H9 (cell line): ENCODE data around the gene CRYGN. TPM values are rescaled to one million over a fixed set of nuclear protein-coding genes. Genes with fewer than 3 reads are reported as not detected.

Experiments used
- DNase-seq: peaks from one replicate; pipeline ENCODE4 v3.0.0-alpha.2; 2017
- H2AFZ ChIP-seq: one replicate; pipeline ENCODE4 v1.6.1; 2013; ENCODE audit warnings: mild to moderate bottlenecking, low read length, control low read depth, moderate library complexity
- H2AK5ac ChIP-seq: 2 replicates; pipeline ENCODE4 v1.6.1; 2013; ENCODE audit warnings: low read length, control low read depth, mixed read lengths; ENCODE audit not compliant: insufficient read length
- H2BK120ac ChIP-seq: one replicate; pipeline ENCODE4 v1.6.1; 2013; ENCODE audit warnings: low read depth, mild to moderate bottlenecking, low read length, control low read depth, inconsistent platforms; ENCODE audit not compliant: poor library complexity, severe bottlenecking
- H2BK12ac ChIP-seq: 2 replicates; pipeline ENCODE4 v1.6.1; 2013; ENCODE audit warnings: low read length, control low read depth, mixed read lengths, low read depth; ENCODE audit not compliant: insufficient read length
- H2BK15ac ChIP-seq: 2 replicates; pipeline ENCODE4 v1.6.1; 2013; ENCODE audit warnings: low read depth, low read length, control low read depth
- H2BK20ac ChIP-seq: one replicate; pipeline ENCODE4 v1.6.1; 2013; ENCODE audit warnings: low read depth, mild to moderate bottlenecking, low read length, control low read depth, inconsistent platforms; ENCODE audit not compliant: poor library complexity, severe bottlenecking
- H2BK5ac ChIP-seq: 2 replicates; pipeline ENCODE4 v1.6.1; 2013; ENCODE audit warnings: low read length, control low read depth, mixed read lengths; ENCODE audit not compliant: insufficient read length
- H3K14ac ChIP-seq: 2 replicates; pipeline ENCODE4 v1.6.1; 2013; ENCODE audit warnings: low read length, control low read depth; ENCODE audit not compliant: insufficient read depth
- H3K18ac ChIP-seq: 2 replicates; pipeline ENCODE4 v1.6.1; 2013; ENCODE audit warnings: low read depth, mild to moderate bottlenecking, mixed read lengths, low read length, control low read depth; ENCODE audit not compliant: insufficient read length
- H3K23ac ChIP-seq: 2 replicates; pipeline ENCODE4 v1.6.1; 2013; ENCODE audit warnings: low read length, control low read depth, mixed read lengths, low read depth; ENCODE audit not compliant: insufficient read length
- H3K23me2 ChIP-seq: 2 replicates; pipeline ENCODE4 v1.6.1; 2013; ENCODE audit warnings: low read depth, mild to moderate bottlenecking, mixed read lengths, low read length, control low read depth; ENCODE audit not compliant: insufficient read length, poor library complexity, severe bottlenecking
- H3K27ac ChIP-seq: 2 replicates; pipeline ENCODE4 v1.5.1; 2013; ENCODE audit warnings: low read length, control low read depth, mixed read lengths, low read depth; ENCODE audit not compliant: insufficient read length
- H3K27me3 ChIP-seq: 2 replicates; pipeline ENCODE4 v1.6.1; 2013; ENCODE audit warnings: low read length, control low read depth, inconsistent platforms; ENCODE audit not compliant: insufficient read depth
- H3K4ac ChIP-seq: 2 replicates; pipeline ENCODE4 v1.6.1; 2013; ENCODE audit warnings: low read depth, mild to moderate bottlenecking, control low read depth, inconsistent platforms, low read length, moderate library complexity
- H3K4me1 ChIP-seq: 2 replicates; pipeline ENCODE4 v1.6.1; 2013; ENCODE audit warnings: low read length, control low read depth, inconsistent platforms; ENCODE audit not compliant: insufficient read depth
- H3K4me2 ChIP-seq: 2 replicates; pipeline ENCODE4 v1.6.1; 2013; ENCODE audit warnings: low read length, control low read depth, mixed read lengths; ENCODE audit not compliant: insufficient read length, insufficient read depth
- H3K56ac ChIP-seq: 2 replicates; pipeline ENCODE4 v1.6.1; 2013; ENCODE audit warnings: low read depth, mild to moderate bottlenecking, mixed read lengths, low read length, control low read depth; ENCODE audit not compliant: insufficient read length
- H3K79me1 ChIP-seq: 2 replicates; pipeline ENCODE4 v1.6.1; 2013; ENCODE audit warnings: low read depth, mild to moderate bottlenecking, moderate library complexity, low read length, control low read depth, inconsistent platforms; ENCODE audit not compliant: insufficient read depth, poor library complexity, severe bottlenecking
- H3K79me2 ChIP-seq: 2 replicates; pipeline ENCODE4 v1.6.1; 2013; ENCODE audit warnings: low read length, control low read depth, inconsistent platforms; ENCODE audit not compliant: insufficient read depth
- H3K9ac ChIP-seq: 2 replicates; pipeline ENCODE4 v1.6.1; 2013; ENCODE audit warnings: low read length, control low read depth, mixed read lengths; ENCODE audit not compliant: insufficient read length; ENCODE audit errors: extremely low read depth
- H3K9me3 ChIP-seq: one replicate; pipeline ENCODE4 v1.6.1; 2013; ENCODE audit warnings: low read depth, low read length, inconsistent platforms; ENCODE audit not compliant: control insufficient read depth
- H3T11ph ChIP-seq: one replicate; pipeline ENCODE4 v1.6.1; 2013; ENCODE audit warnings: mild to moderate bottlenecking, low read length, control low read depth, inconsistent platforms
- H4K20me1 ChIP-seq: one replicate; pipeline ENCODE4 v1.6.1; 2013; ENCODE audit not compliant: control insufficient read depth, insufficient read length, insufficient read depth
- H4K5ac ChIP-seq: 2 replicates; pipeline ENCODE4 v1.6.1; 2013; ENCODE audit warnings: low read depth, mild to moderate bottlenecking, mixed read lengths, low read length, control low read depth; ENCODE audit not compliant: insufficient read length
- H4K8ac ChIP-seq: replicated peaks from 2 replicates; pipeline ENCODE4 v1.6.1; 2013; ENCODE audit warnings: low read length, control low read depth, mixed read lengths, low read depth; ENCODE audit not compliant: insufficient read length
- H4K91ac ChIP-seq: 2 replicates; pipeline ENCODE4 v1.6.1; 2013; ENCODE audit warnings: low read depth, mild to moderate bottlenecking, moderate library complexity, mixed read lengths, low read length, control low read depth; ENCODE audit not compliant: insufficient read length
- H3K27ac Mint-ChIP-seq, 3 experiments: 2 replicates in 2 of 3; 3 replicates in 1 of 3; pipeline ENCODE4 v1.8.0; 2020 to 2021; ENCODE audit warnings: mixed read lengths in 3 of 3, mild to moderate bottlenecking in 1 of 3, moderate library complexity in 1 of 3
- H3K27me3 Mint-ChIP-seq: 2 replicates; pipeline ENCODE4 v1.8.0; 2021; ENCODE audit warnings: low read depth, mild to moderate bottlenecking, moderate library complexity, mixed read lengths
- H3K36me3 Mint-ChIP-seq, 3 experiments: 2 replicates in 2 of 3; 3 replicates in 1 of 3; pipeline ENCODE4 v1.8.0; 2020 to 2021; ENCODE audit warnings: low read depth in 3 of 3, mixed read lengths in 3 of 3; ENCODE audit not compliant: insufficient read depth in 1 of 3
- H3K4me1 Mint-ChIP-seq, 2 experiments: 2 replicates each; pipeline ENCODE4 v1.8.0; 2020; ENCODE audit warnings: mixed read lengths in 2 of 2
- H3K4me3 Mint-ChIP-seq, 2 experiments: 2 replicates in 1 of 2; 3 replicates in 1 of 2; pipeline ENCODE4 v1.8.0; 2020 to 2021; ENCODE audit warnings: mild to moderate bottlenecking in 2 of 2, mixed read lengths in 2 of 2, moderate library complexity in 1 of 2
- H3K9me3 Mint-ChIP-seq, 2 experiments: 2 replicates in 1 of 2; 3 replicates in 1 of 2; pipeline ENCODE4 v1.8.0; 2020; ENCODE audit warnings: mild to moderate bottlenecking in 2 of 2, mixed read lengths in 2 of 2, moderate library complexity in 1 of 2
- WGBS: extraction: QIAGEN DNeasy Blood & Tissue Kit; methylation state at CpG from one replicate; pipeline ENCODE4 v1.1.7; 2013; ENCODE audit warnings: missing lambda C conversion rate, low lambda C conversion rate, mixed read lengths; ENCODE audit not compliant: insufficient read length; ENCODE audit errors: extremely low coverage; 5-methylcytosine and 5-hydroxymethylcytosine counted together
- total RNA-seq: library from RNA; stranded (reverse); gene quantifications from 2 replicates; pipeline ENCODE4 v1.2.1, GENCODE V29; 2021
- TF ChIP-seq, protein P1 (sequence below): fragments of 200-600 bp; sonication (generic); conservative IDR thresholded peaks from 3 replicates; pipeline ENCODE4 v1.8.0; 2021; ENCODE audit warnings: antibody characterized with exemption, mild to moderate bottlenecking

Gene CRYGN
- total RNA-seq, 1 experiment from 2014 or later: 1.8 TPM

DNA sequence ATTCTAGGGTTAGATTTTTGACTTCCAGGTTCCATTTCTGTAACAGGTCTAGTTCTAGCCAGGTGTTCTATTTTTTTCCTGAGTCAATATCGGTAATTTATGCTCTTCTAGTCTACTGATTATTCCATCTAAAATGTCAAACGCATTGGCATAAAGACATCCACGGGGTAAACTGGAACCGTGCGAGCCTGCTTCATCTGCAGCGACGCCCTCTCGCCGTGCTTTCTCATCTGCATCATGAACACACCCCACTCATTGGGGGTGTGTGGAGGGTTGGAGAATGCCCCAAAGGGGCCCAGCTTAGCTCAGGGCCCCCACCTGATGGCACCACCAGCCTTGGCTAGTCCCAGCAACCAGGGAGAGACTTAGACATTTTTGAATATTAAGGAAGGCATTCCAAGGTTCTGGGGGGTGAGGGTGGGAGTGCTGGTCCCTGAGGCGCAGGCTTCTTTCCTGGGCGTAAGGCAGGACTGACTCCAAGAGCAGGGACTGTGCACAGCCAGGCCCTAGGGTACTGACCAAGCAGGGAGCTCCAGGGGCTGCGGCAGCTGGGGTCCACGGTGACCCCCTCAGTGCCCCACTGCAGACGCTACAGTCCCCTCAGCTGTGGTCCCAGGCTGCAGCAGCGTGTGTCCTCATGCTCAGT lies 12.9 kb upstream of the CRYGN start:
- no peak overlapping the region for H2BK12ac ChIP-seq
- Mint-ChIP-seq H3K36me3 (peaks cover 4 to 7% (median 5%) of the 10 kb centered on the region in 3 experiments), H3K27ac (no peak overlapping the region), H3K4me1 (peaks cover 48 to 52% of the 10 kb centered on the region in 2 experiments), H3K4me3 (no peak overlapping the region; a peak in 1 of 5 replicates), H3K27me3 (peaks cover 11% of the 10 kb centered on the region), H3K9me3 (peaks cover 5 to 9% of the 10 kb centered on the region in 2 experiments)
- no peak overlapping the region for H3K18ac ChIP-seq
- no peak overlapping the region for H3K4me2 ChIP-seq
- H3K4me1 ChIP-seq: peaks cover 8% of the 10 kb centered on the region; the same call in 1 of the 2 replicates
- no peak overlapping the region for H2AFZ ChIP-seq
- H3K27me3 ChIP-seq: no peaks in the 10 kb centered on the region; the same call in 1 of the 2 replicates
- H2AK5ac ChIP-seq: no peak overlapping the region
- H2BK20ac ChIP-seq: no peak overlapping the region
- H3K9me3 ChIP-seq: no peaks in the 10 kb centered on the region
- no CpG with 5 or more reads among the region's 15 CpGs for WGBS
- no peak overlapping the region for H4K5ac ChIP-seq
- no peak overlapping the region for H3K9ac ChIP-seq
- H3T11ph ChIP-seq: no peak overlapping the region
- H4K20me1 ChIP-seq: no peaks in the 10 kb centered on the region
- H3K56ac ChIP-seq: no peak overlapping the region
- no peak overlapping the region for H2BK15ac ChIP-seq
- no peaks in the 10 kb centered on the region for H3K79me2 ChIP-seq
- no peak overlapping the region for H2BK120ac ChIP-seq
- H3K23me2 ChIP-seq: peaks cover 8% of the 10 kb centered on the region
- H3K4ac ChIP-seq: no peak overlapping the region
- no peak for DNase-seq
- no peak overlapping the region for H3K14ac ChIP-seq
- no peak overlapping the region for H4K91ac ChIP-seq
- H3K27ac ChIP-seq: no peak overlapping the region
- H4K8ac ChIP-seq: no peak overlapping the region
- no peaks in the 10 kb centered on the region for H3K79me1 ChIP-seq
- no peak overlapping the region for H2BK5ac ChIP-seq
- TF ChIP-seq, protein P1, sequence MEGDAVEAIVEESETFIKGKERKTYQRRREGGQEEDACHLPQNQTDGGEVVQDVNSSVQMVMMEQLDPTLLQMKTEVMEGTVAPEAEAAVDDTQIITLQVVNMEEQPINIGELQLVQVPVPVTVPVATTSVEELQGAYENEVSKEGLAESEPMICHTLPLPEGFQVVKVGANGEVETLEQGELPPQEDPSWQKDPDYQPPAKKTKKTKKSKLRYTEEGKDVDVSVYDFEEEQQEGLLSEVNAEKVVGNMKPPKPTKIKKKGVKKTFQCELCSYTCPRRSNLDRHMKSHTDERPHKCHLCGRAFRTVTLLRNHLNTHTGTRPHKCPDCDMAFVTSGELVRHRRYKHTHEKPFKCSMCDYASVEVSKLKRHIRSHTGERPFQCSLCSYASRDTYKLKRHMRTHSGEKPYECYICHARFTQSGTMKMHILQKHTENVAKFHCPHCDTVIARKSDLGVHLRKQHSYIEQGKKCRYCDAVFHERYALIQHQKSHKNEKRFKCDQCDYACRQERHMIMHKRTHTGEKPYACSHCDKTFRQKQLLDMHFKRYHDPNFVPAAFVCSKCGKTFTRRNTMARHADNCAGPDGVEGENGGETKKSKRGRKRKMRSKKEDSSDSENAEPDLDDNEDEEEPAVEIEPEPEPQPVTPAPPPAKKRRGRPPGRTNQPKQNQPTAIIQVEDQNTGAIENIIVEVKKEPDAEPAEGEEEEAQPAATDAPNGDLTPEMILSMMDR: no peak
- H3K23ac ChIP-seq: no peak overlapping the region
